Suprapubic skin (tissue), 4 donors: ENCODE results near the gene TCF3.

Experiments used
- CTCF ChIP-seq, 2 donors: fragments of 200-600 bp in 1 of 2; fragments of 450-650 bp in 1 of 2; sonication (generic) in 1 of 2; IDR thresholded peaks; one replicate each; pipeline ENCODE4 v1.5.1; 2016 to 2019; ENCODE audit warnings: antibody characterized with exemption in 2 of 2, mild to moderate bottlenecking in 1 of 2, moderate library complexity in 1 of 2
- EP300 ChIP-seq: sonication (generic); formaldehyde crosslinking; IDR thresholded peaks from one replicate; pipeline ENCODE4 v1.6.1; 2017; ENCODE audit warnings: antibody characterized with exemption
- POLR2A ChIP-seq, 2 donors: fragments of 450-650 bp; IDR thresholded peaks; one replicate each; pipeline ENCODE4 v1.6.1; 2017; ENCODE audit warnings: antibody characterized with exemption in 2 of 2, mild to moderate bottlenecking in 2 of 2, moderate library complexity in 2 of 2
- POLR2AphosphoS5 ChIP-seq, 3 donors: sonication (generic); formaldehyde crosslinking; IDR thresholded peaks; one replicate each; pipeline ENCODE4 v1.6.1; 2017; ENCODE audit warnings: antibody characterized with exemption in 3 of 3

- TF ChIP-seq CTCF (IDR thresholded peaks at IDR 0.05) (no peak), POLR2A (IDR thresholded peaks at IDR 0.05) (no peak), POLR2AphosphoS5 (IDR thresholded peaks at IDR 0.05) (no peak), EP300 (no peak)
Measured at GRCh38 chr19:1577090-1577928, 75.1 kb downstream of the TCF3 start.
